ENCODE results near the gene TACR1.

The TACR1 gene

GRCh38 chr2:75010571-75010970 lies 188.7 kb downstream of the TACR1 start:
- DNase-seq: no peak

GRCh38 chr2:75007819-75008218 lies 191.5 kb downstream of the TACR1 start:
- DNase-seq: peak; percentile 49

GRCh38 chr2:75007061-75007460 lies 192.3 kb downstream of the TACR1 start:
- DNase-seq: no peak

GRCh38 chr2:75006041-75006440 lies 193.3 kb downstream of the TACR1 start:
- no peak for DNase-seq

- no peak for DNase-seq
These were observed 195.5 kb downstream of the TACR1 start for GRCh38 chr2:75003773-75004172.

- no peak for DNase-seq
These were observed 196.0 kb downstream of the TACR1 start for GRCh38 chr2:75003276-75003675.

- DNase-seq: no peak
These were observed 197.3 kb downstream of the TACR1 start for GRCh38 chr2:75002007-75002406.

GRCh38 chr2:74999468-74999867 lies 199.9 kb downstream of the TACR1 start:
- DNase-seq: no peak
